Common myeloid progenitor, CD34-positive (primary cell): ENCODE data around the gene CDH4.

ENCODE experiments used
- CTCF ChIA-PET: fragments of 350-600 bp; sonication (Branson Sonifier 250); formaldehyde crosslinking; loops from one replicate; lab custom pipeline; 2021; ENCODE audit warnings: antibody characterized with exemption; lab: Charles Lee
- POLR2A ChIA-PET: fragments of 350-600 bp; sonication (Branson Sonifier 250); formaldehyde crosslinking; loops from one replicate; lab custom pipeline; 2021; ENCODE audit warnings: antibody characterized with exemption; lab: Charles Lee
- DNase-seq, 3 donors: peaks; one replicate each; pipeline versions ENCODE4 v3.0.0 to v3.0.0-alpha.2; 2013
- H3K27ac ChIP-seq, 2 experiments: 1 replicate in 1 of 2; 2 replicates in 1 of 2; pipeline ENCODE4 v1.7.0; 2013; ENCODE audit warnings: inconsistent platforms in 2 of 2, low read length in 2 of 2, mild to moderate bottlenecking in 2 of 2, low read depth in 1 of 2, moderate library complexity in 1 of 2; ENCODE audit not compliant: severe bottlenecking in 2 of 2, insufficient read depth in 1 of 2, poor library complexity in 1 of 2
- H3K27me3 ChIP-seq, 5 experiments: replicated peaks in 2 of 5; 1 replicate in 3 of 5; 2 replicates in 2 of 5; pipeline versions ENCODE4 v1.6.1 to v1.7.0; 2013; ENCODE audit warnings: low read length in 4 of 5, mild to moderate bottlenecking in 2 of 5, moderate library complexity in 2 of 5, inconsistent platforms in 1 of 5; ENCODE audit not compliant: insufficient read depth in 5 of 5, control insufficient read depth in 4 of 5
- H3K36me3 ChIP-seq, 4 experiments: 1 replicate in 2 of 4; 2 replicates in 2 of 4; pipeline versions ENCODE4 v1.6.1 to v1.7.0; 2013; ENCODE audit warnings: low read length in 3 of 4, control low read depth in 1 of 4, mild to moderate bottlenecking in 1 of 4; ENCODE audit not compliant: control insufficient read depth in 4 of 4, insufficient read depth in 4 of 4
- H3K4me1 ChIP-seq, 4 experiments: 1 replicate in 3 of 4; 2 replicates in 1 of 4; pipeline versions ENCODE4 v1.6.1 to v1.7.1; 2013; ENCODE audit warnings: low read length in 3 of 4, mild to moderate bottlenecking in 3 of 4, control low read depth in 1 of 4, inconsistent platforms in 1 of 4, moderate library complexity in 1 of 4; ENCODE audit not compliant: control insufficient read depth in 4 of 4, insufficient read depth in 4 of 4; ENCODE audit errors: control extremely low read depth in 1 of 4
- H3K4me3 ChIP-seq, 7 experiments: 1 replicate in 4 of 7; 2 replicates in 3 of 7; pipeline versions ENCODE4 v1.5.1 to v1.7.0; 2013; ENCODE audit warnings: mild to moderate bottlenecking in 7 of 7, low read length in 6 of 7, moderate library complexity in 6 of 7, inconsistent platforms in 2 of 7, low read depth in 2 of 7, control low read depth in 1 of 7; ENCODE audit not compliant: insufficient read depth in 4 of 7, control insufficient read depth in 1 of 7; ENCODE audit errors: extremely low read depth in 1 of 7
- H3K9me3 ChIP-seq, 5 experiments: 1 replicate in 4 of 5; 2 replicates in 1 of 5; pipeline versions ENCODE4 v1.6.1 to v1.7.1; 2013; ENCODE audit warnings: low read length in 4 of 5, mild to moderate bottlenecking in 2 of 5, inconsistent platforms in 1 of 5, low read depth in 1 of 5, moderate library complexity in 1 of 5; ENCODE audit not compliant: control insufficient read depth in 4 of 5, insufficient read depth in 2 of 5; ENCODE audit errors: control extremely low read depth in 1 of 5
- WGBS: methylation state at CpG from one replicate; pipeline ENCODE4 v1.1.5; 2013; ENCODE audit not compliant: insufficient coverage; 5-methylcytosine and 5-hydroxymethylcytosine counted together

The CDH4 gene

DNA sequence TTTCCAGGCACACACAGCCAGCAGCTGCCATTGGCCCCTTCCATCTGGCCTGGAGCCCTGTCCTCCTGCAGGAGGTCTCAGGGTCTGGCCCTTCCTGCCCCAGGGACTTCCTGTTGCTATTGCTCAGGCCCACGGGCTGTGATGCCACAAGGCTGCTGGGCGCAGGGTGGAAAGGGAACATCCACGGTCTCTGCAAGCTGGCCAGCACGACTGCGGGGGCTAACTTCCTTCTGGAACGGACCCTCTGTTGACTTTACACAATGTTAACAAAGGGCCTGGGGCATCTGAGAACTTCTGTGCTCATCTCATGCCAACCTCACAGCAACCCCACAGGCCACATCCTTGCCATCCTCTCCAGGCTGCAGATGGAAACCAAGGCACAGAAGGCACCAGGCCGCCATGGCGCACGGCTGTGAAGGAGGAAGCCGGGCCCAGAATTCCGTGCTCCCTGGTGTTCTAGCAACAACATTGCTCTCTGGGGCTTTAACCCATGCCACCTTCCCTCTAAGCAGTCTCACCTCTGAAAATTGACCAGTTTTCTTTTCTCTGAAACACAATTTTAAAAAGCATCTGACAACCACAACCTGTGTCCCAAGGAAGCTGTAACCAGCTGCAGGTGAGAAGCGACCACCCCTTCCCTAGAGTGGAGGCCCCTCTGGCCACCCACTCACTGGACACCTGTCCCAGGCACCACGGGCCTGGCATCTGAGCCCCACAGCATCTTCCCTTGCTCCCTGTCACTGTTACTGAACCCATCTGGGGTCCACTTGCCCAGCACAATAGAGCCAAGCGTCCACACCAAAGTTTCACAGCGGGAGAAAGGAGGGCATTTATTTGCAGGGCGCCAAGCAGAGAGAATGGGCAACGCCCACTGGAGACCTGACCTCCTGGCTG is 261.3 kb downstream of the CDH4 start:
- Histone ChIP-seq H3K4me3 (no peak overlapping the region), H3K27ac (no peak overlapping the region), H3K9me3 (peaks cover 0 to 6% (median 0%) of the 10 kb centered on the region in 5 experiments), H3K27me3 (peaks cover 0 to 10% (median 0%) of the 10 kb centered on the region in 5 experiments), H3K36me3 (no peaks in the 10 kb centered on the region), H3K4me1 (no peaks in the 10 kb centered on the region)
- 85% methylated on average over 15 of the region's 17 CpGs for WGBS
- POLR2A ChIA-PET, result no interaction called here
- CTCF ChIA-PET, result no interaction called here
- DNase-seq, result no peak

DNA sequence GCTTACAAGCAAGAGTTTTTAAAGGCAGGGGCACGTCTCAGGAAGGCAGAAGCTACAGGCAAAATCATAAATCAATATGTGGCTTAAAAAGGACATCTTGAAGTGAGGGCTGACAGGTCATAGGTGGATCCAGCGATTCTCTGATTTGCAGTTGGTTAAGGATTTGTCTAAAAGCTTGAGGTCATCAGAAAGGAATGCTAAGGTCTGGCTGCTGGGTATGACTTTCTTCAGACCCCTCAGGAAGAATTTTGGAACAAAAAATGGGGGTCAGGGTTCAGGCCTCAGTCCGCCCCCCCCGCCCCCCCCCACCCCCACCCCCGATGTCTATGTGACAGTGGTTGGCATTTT is 261.9 kb downstream of the CDH4 start:
- Histone ChIP-seq H3K36me3 (no peaks in the 10 kb centered on the region), H3K9me3 (peaks cover 0 to 8% (median 0%) of the 10 kb centered on the region in 5 experiments), H3K27ac (no peak overlapping the region), H3K27me3 (peaks cover 0 to 6% (median 0%) of the 10 kb centered on the region in 5 experiments), H3K4me3 (no peak overlapping the region), H3K4me1 (no peaks in the 10 kb centered on the region)
- ChIA-PET CTCF (interaction anchor here (1.8 kb wide), 1 partner anchor 10 kb away, joined by 5 read pairs; no protein-coding TSS in a partner anchor), POLR2A (no interaction called here)
- WGBS, result 62% methylated on average over 2 of the region's 5 CpGs
- no peak for DNase-seq

DNA sequence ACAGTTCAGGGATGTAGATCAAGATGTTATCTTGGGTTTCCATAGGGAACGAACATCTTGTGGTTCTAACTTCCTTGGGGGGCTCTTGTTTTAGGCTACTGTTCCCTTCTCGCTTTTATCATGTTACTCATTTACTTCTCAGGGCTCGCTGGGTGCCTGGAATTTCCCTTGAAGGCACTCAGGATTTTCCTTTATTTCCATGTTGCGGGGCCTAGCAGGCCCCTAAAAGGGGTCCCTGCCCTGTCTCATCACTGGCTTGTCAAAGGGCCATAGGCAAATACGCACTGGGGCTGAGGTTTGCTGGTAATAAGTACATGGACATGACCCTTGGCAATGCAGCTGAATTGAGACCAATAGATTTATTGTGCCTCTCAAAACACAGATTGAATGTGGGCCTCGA is 262.3 kb downstream of the CDH4 start:
- no peaks in the 10 kb centered on the region for H3K36me3 ChIP-seq
- no peaks in the 10 kb centered on the region for H3K4me1 ChIP-seq
- H3K9me3 ChIP-seq, result peaks cover 0 to 7% (median 0%) of the 10 kb centered on the region in 5 experiments
- peaks cover 0 to 6% (median 0%) of the 10 kb centered on the region in 5 experiments for H3K27me3 ChIP-seq
- 91% methylated on average over 5 of the region's 6 CpGs for WGBS
- CTCF ChIA-PET, result interaction anchor here (1.8 kb wide), 1 partner anchor 10 kb away, joined by 5 read pairs; no protein-coding TSS in a partner anchor
- H3K27ac ChIP-seq, result no peak overlapping the region
- no peak overlapping the region for H3K4me3 ChIP-seq
- no peak for DNase-seq
- POLR2A ChIA-PET, result no interaction called here

DNA sequence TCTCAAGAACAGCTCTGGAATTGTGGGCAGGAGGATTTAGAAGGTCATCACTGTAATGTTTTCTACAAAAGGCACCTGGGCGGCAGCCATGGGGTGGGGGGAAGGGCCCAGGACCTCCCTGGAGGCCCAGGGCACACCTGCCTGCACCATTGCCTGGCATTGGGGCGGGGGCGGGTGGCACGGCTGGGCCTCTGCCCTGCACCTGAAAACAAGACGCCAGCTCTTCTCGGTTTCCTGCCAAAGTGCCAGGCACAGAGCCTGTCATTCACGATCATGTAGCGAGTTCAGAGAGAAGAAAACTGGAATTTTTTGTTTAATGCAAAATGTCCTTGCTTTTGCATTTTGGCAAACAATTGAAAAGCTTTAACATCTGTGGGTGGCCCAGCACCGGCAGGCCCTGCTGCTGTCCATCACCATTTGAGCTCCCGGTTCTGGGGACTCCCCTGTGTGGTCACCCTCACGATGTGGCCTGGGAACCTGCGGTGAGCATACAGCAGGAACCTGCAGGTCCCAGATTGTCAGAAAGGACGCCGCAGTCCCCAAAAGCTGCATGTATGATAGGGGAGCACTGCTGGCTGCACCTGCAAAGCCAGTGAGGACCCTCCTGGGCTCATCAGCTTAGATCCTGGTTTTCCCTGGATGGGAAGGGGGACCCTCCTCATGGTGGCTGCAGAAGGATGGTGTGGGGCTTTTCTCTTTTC is 262.9 kb downstream of the CDH4 start:
- H3K4me1 ChIP-seq, result no peaks in the 10 kb centered on the region
- POLR2A ChIA-PET, result no interaction called here
- no peaks in the 10 kb centered on the region for H3K36me3 ChIP-seq
- peaks cover 0 to 6% (median 0%) of the 10 kb centered on the region in 5 experiments for H3K27me3 ChIP-seq
- CTCF ChIA-PET, result interaction anchor here (1.8 kb wide), 1 partner anchor 10 kb away, joined by 5 read pairs; no protein-coding TSS in a partner anchor
- WGBS, result 84% methylated on average over 13 of the region's 14 CpGs
- no peak overlapping the region for H3K27ac ChIP-seq
- DNase-seq, result no peak
- peaks cover 0 to 5% (median 0%) of the 10 kb centered on the region in 5 experiments for H3K9me3 ChIP-seq
- no peak overlapping the region for H3K4me3 ChIP-seq

DNA sequence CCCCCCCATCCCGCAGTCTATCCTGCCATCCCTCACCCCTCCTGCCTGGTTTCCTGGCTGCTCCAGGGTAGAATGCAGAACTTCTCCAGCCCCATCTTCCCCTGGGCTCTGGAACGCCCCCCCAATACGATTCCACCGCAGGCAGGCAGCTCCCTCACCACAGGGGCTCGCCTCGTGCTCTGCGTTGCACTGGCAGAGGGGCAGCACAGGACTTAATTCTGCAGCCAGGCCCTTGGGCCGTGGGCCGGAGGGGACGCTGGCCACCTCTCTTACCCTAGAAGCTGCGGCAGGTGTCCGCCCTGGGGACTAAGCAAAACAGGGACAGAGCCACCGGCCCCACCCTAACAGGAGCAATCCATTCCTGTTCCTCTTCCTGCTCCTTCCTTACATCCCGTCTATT is 263.9 kb downstream of the CDH4 start:
- CTCF ChIA-PET, result no interaction called here
- Histone ChIP-seq H3K4me3 (peak overlapping the region in 1 of 7 experiments; percentile 24), H3K9me3 (peaks cover 0 to 12% (median 0%) of the 10 kb centered on the region in 5 experiments), H3K4me1 (no peaks in the 10 kb centered on the region), H3K36me3 (no peaks in the 10 kb centered on the region), H3K27me3 (peaks cover 0 to 6% (median 0%) of the 10 kb centered on the region in 5 experiments), H3K27ac (no peak overlapping the region)
- POLR2A ChIA-PET, result no interaction called here
- no peak for DNase-seq
- 68% methylated on average over 8 of the region's 14 CpGs for WGBS

DNA sequence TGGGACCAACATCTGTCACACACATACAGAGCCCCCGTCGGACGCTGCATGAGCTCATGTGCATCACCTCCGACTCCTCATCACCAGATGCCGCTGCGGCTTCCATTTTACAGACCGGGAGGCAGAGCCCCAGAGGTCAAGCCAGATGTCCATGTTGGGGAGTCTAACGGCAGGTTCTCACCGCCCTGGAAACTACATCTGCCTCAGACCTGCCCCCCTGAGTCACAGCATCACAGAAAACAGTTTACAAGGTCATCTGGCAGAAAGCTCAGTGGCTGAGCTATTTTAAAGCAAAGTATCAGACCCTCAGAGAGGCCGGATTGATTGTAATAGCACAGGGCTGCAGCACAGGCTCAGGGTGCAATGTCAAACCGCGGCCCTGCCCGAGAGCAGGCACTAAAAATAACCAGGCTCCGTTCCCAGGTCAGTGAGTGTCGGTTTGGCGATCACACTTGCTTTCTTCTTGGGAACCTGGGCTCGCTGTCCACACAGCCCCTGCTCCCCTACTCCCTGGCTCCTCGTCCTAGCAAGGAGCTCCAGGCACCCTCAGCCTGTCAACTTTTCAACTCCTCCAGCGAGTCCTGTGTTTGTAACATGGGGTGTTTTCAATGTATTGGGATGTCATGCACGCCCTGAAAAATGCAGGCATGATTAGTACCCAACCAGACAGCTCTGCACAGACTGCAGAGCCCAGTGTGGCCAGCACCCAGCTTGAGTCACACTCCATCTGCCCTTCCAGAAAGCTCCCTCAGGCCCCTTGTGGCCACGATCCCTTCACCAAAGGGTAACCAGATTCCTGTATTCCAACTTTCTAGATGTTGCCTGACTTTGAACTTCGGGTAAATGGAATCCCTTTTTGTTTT is 264.5 kb downstream of the CDH4 start:
- Histone ChIP-seq H3K27me3 (peaks cover 0 to 6% (median 0%) of the 10 kb centered on the region in 5 experiments), H3K4me3 (no peak overlapping the region), H3K36me3 (no peaks in the 10 kb centered on the region), H3K4me1 (no peaks in the 10 kb centered on the region), H3K9me3 (peaks cover 0 to 12% (median 0%) of the 10 kb centered on the region in 5 experiments), H3K27ac (no peak overlapping the region)
- CTCF ChIA-PET, result no interaction called here
- WGBS, result 90% methylated on average over 18 of the region's 22 CpGs
- DNase-seq, result no peak
- POLR2A ChIA-PET, result interaction anchor here (0.6 kb wide), 1 partner anchor 14 kb away, joined by 3 read pairs; no protein-coding TSS in a partner anchor
